Peyer's patch (tissue), 4 donors: ENCODE measurements around the gene PKP3. TPM values are rescaled to one million over a fixed set of nuclear protein-coding genes. Genes with fewer than 3 reads are reported as not detected.
"Not testable (repeated sequence)": the region's sequence is repeated elsewhere in the genome, so short reads cannot be mapped to it uniquely, and the experiment has no call there.

Experiments used
- DNase-seq, 3 donors: peaks; one replicate each; pipeline ENCODE4 v3.0.0-alpha.2; 2017 to 2019
- H3K27ac ChIP-seq, 4 donors: fragments of 200-600 bp; sonication (generic); one replicate each; pipeline ENCODE4 v1.5.1; 2016 to 2019
- H3K27me3 ChIP-seq, 2 donors: fragments of 200-600 bp; sonication (generic); one replicate each; pipeline ENCODE4 v1.5.1; 2019
- H3K36me3 ChIP-seq, 3 donors: fragments of 200-600 bp; sonication (generic); one replicate each; pipeline ENCODE4 v1.5.1; 2016 to 2019
- H3K4me1 ChIP-seq, 4 donors: fragments of 200-600 bp; sonication (generic); one replicate each; pipeline ENCODE4 v1.5.1; 2016 to 2019
- H3K4me3 ChIP-seq, 4 donors: fragments of 200-600 bp; sonication (generic); 1 replicate in 3 of 4; 2 replicates in 1 of 4; pipeline ENCODE4 v1.5.1; 2016 to 2019; ENCODE audit warnings: mild to moderate bottlenecking in 1 of 4
- H3K9me3 ChIP-seq, 4 donors: fragments of 200-600 bp; sonication (generic); one replicate each; pipeline ENCODE4 v1.5.1; 2016 to 2019; ENCODE audit warnings: mild to moderate bottlenecking in 1 of 4
- CTCF ChIP-seq, 6 experiments: fragments of 450-650 bp in 4 of 6; fragments of 200-600 bp in 2 of 6; sonication (generic) in 1 of 6; IDR thresholded peaks; one replicate each; pipeline ENCODE4 v1.5.1; 2017 to 2019; ENCODE audit warnings: antibody characterized with exemption in 6 of 6, mild to moderate bottlenecking in 3 of 6, moderate library complexity in 1 of 6
- POLR2A ChIP-seq, 2 donors: fragments of 450-650 bp; IDR thresholded peaks; one replicate each; pipeline ENCODE4 v1.5.1; 2017; ENCODE audit warnings: antibody characterized with exemption in 2 of 2, mild to moderate bottlenecking in 2 of 2, moderate library complexity in 2 of 2
- total RNA-seq, 4 donors: library from RNA; depleted of rRNA; stranded (reverse); fragments of >200 nt; gene quantifications; one replicate each; pipeline ENCODE4 v1.1.0, GENCODE V29; 2016

The PKP3 gene
- total RNA-seq, 4 donors from 2014 or later, result 95.7 to 254 (median 202) TPM

DNA sequence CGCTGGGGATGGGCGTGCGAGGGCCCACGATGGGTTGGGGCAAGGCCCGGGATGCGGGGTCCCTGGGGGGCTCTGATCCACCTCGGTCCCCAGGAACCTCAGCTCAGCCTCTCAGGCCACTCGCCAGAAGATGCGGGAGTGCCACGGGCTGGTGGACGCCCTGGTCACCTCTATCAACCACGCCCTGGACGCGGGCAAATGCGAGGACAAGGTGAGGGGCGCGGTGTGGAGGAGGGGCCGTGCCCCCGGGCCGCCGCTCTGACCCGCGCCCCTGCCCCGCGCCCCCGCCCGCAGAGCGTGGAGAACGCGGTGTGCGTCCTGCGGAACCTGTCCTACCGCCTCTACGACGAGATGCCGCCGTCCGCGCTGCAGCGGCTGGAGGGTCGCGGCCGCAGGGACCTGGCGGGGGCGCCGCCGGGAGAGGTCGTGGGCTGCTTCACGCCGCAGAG lies 6.3 kb downstream of the PKP3 start:
- Histone ChIP-seq H3K4me3 (no peak overlapping the region), H3K36me3 (peaks cover 0 to 42% (median 0%) of the 10 kb centered on the region in 3 donors), H3K27ac (no peak overlapping the region), H3K27me3 (no peaks in the 10 kb centered on the region), H3K9me3 (no peaks in the 10 kb centered on the region), H3K4me1 (peaks cover 0 to 19% (median 7%) of the 10 kb centered on the region in 4 donors)
- DNase-seq, result no peak
- TF ChIP-seq CTCF (IDR thresholded peaks at IDR 0.05) (no peak), POLR2A (IDR thresholded peaks at IDR 0.05) (no peak)

GRCh38 chr11:401196-401595 lies 7.2 kb downstream of the PKP3 start:
- H3K4me3 ChIP-seq, H3K27me3 ChIP-seq, DNase-seq, H3K9me3 ChIP-seq, H3K27ac ChIP-seq: not testable (repeated sequence)
- H3K4me1 ChIP-seq, result peaks cover 0 to 23% (median 9%) of the 10 kb centered on the region in 4 donors
- peaks cover 0 to 42% (median 0%) of the 10 kb centered on the region in 3 donors for H3K36me3 ChIP-seq

DNA sequence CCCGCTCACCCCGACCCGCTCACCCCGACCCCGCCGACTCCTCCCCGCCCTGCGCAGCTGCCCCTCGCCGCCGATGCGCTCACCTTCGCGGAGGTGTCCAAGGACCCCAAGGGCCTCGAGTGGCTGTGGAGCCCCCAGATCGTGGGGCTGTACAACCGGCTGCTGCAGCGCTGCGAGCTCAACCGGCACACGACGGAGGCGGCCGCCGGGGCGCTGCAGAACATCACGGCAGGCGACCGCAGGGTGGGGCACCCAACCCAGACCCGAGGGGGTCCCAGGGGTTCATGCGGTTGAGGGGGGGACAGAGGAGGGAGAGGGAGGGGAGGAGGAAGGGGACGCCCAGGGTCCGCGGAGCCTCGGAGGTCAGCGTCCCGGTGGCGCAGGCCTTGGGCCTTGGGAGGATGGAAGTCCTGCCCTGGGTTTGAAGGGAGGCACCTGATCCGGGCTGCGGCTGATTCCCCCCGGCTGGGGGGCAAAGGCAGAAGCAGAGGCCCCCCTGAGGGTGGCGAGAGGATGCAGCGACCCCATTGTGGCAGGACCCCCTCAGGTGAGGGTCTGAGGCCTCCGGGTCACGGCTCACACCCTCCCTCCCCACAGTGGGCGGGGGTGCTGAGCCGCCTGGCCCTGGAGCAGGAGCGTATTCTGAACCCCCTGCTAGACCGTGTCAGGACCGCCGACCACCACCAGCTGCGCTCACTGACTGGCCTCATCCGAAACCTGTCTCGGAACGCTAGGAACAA lies 9.2 kb downstream of the PKP3 start:
- H3K27ac ChIP-seq, result no peak overlapping the region
- peaks cover 5 to 20% (median 12%) of the 10 kb centered on the region in 4 donors for H3K4me1 ChIP-seq
- H3K27me3 ChIP-seq, result no peaks in the 10 kb centered on the region
- TF ChIP-seq POLR2A (IDR thresholded peaks at IDR 0.05), result no peak
- TF ChIP-seq CTCF (IDR thresholded peaks at IDR 0.05), result no peak
- peaks cover 0 to 30% (median 0%) of the 10 kb centered on the region in 3 donors for H3K36me3 ChIP-seq
- no peak overlapping the region for H3K4me3 ChIP-seq
- no peaks in the 10 kb centered on the region for H3K9me3 ChIP-seq
- peak in 2 of 3 donors; percentile 44 for DNase-seq

DNA sequence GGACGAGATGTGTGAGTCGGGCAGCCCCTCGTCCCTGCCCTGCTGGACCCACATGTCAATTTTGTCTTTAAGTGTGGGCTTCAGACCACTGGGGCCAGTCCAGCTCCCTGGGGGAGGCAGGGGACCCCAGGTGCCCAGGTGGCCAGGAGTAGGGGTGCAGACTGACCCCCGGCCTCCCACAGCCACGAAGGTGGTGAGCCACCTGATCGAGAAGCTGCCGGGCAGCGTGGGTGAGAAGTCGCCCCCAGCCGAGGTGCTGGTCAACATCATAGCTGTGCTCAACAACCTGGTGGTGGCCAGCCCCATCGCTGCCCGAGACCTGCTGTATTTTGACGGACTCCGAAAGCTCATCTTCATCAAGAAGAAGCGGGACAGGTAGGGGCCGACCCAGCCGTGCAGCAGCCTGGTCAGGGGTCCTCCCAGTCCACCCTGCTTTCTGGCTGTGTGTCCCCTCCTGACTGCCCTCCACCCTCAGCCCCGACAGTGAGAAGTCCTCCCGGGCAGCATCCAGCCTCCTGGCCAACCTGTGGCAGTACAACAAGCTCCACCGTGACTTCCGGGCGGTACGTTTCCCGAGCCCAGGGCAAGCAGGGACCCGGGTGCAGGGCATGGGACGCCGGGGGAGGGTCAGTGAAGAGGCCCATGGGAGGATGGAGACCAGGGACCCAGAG lies 9.9 kb downstream of the PKP3 start:
- peaks cover 5 to 20% (median 12%) of the 10 kb centered on the region in 4 donors for H3K4me1 ChIP-seq
- no peaks in the 10 kb centered on the region for H3K27me3 ChIP-seq
- TF ChIP-seq POLR2A (IDR thresholded peaks at IDR 0.05) (no peak), CTCF (IDR thresholded peaks at IDR 0.05) (no peak)
- H3K4me3 ChIP-seq, result no peak overlapping the region
- no peaks in the 10 kb centered on the region for H3K9me3 ChIP-seq
- no peak overlapping the region for H3K27ac ChIP-seq
- peak in 1 of 3 donors; percentile 46 for DNase-seq
- peaks cover 0 to 28% (median 0%) of the 10 kb centered on the region in 3 donors for H3K36me3 ChIP-seq

DNA sequence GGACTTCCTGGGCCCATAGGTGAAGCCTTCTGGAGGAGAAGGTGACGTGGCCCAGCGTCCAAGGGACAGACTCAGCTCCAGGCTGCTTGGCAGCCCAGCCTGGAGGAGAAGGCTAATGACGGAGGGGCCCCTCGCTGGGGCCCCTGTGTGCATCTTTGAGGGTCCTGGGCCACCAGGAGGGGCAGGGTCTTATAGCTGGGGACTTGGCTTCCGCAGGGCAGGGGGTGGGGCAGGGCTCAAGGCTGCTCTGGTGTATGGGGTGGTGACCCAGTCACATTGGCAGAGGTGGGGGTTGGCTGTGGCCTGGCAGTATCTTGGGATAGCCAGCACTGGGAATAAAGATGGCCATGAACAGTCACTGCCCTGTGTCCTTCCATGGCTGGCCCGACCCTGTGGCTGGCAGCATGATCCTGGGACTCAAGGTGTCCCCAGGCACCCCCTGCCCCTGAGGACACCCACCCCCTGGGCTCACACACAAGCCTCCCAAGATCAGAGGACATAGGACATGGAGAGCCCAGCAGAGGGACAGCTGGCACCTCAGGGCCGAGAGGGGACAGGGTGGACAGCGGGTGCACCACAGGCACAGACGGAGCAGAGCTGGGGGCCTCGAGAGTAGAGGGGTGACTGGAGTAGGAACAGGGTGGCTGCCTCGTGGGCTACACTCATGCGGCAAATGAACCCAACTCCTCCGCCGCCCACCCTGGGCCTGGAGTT lies 10.7 kb downstream of the PKP3 start:
- Histone ChIP-seq H3K4me1 (peaks cover 5 to 20% (median 12%) of the 10 kb centered on the region in 4 donors), H3K36me3 (peaks cover 0 to 25% (median 0%) of the 10 kb centered on the region in 3 donors), H3K9me3 (no peaks in the 10 kb centered on the region), H3K4me3 (no peak overlapping the region), H3K27ac (no peak overlapping the region), H3K27me3 (no peaks in the 10 kb centered on the region)
- DNase-seq, result peak in 1 of 3 donors; percentile 46
- TF ChIP-seq CTCF (IDR thresholded peaks at IDR 0.05) (no peak), POLR2A (IDR thresholded peaks at IDR 0.05) (no peak)
